IPS-18c (cell line): ENCODE results near the gene PRIM2.
A peak's percentile ranks its signal among the peaks of the same experiment; 100 is the strongest.
"Not testable (repeated sequence)": the region's sequence is repeated elsewhere in the genome, so short reads cannot be mapped to it uniquely, and the experiment has no call there.

Experiments used
- H3K4me3 ChIP-seq: 2 replicates; pipeline ENCODE4 v1.7.0; 2013; ENCODE audit warnings: low read depth, mild to moderate bottlenecking, low read length, moderate library complexity; ENCODE audit not compliant: insufficient read depth
- H3K9me3 ChIP-seq: one replicate; pipeline ENCODE4 v1.6.1; 2013; ENCODE audit warnings: mild to moderate bottlenecking, low read length, moderate library complexity; ENCODE audit not compliant: control insufficient read depth, insufficient read depth

The PRIM2 gene

GRCh38 chr6:57303931-57304681 lies 13.3 kb upstream of the PRIM2 start:
- Histone ChIP-seq H3K9me3 (no peaks in the 10 kb centered on the region), H3K4me3 (no peak overlapping the region)

- no peaks in the 10 kb centered on the region for H3K9me3 ChIP-seq
- H3K4me3 ChIP-seq, result no peak overlapping the region
These were observed 12.3 kb upstream of the PRIM2 start for GRCh38 chr6:57305107-57305506.

- Histone ChIP-seq H3K4me3 (no peak overlapping the region), H3K9me3 (no peaks in the 10 kb centered on the region)
These were observed 11.7 kb upstream of the PRIM2 start for GRCh38 chr6:57305761-57306160.

- H3K9me3 ChIP-seq, result no peaks in the 10 kb centered on the region
- no peak overlapping the region for H3K4me3 ChIP-seq
These were observed 11.2 kb upstream of the PRIM2 start for GRCh38 chr6:57306273-57306672.

- no peak overlapping the region for H3K4me3 ChIP-seq
- no peaks in the 10 kb centered on the region for H3K9me3 ChIP-seq
These were observed 9.6 kb upstream of the PRIM2 start for GRCh38 chr6:57307850-57308249.

- not testable (repeated sequence) for H3K4me3 ChIP-seq, H3K9me3 ChIP-seq
These were observed 8.7 kb upstream of the PRIM2 start for GRCh38 chr6:57308755-57309154.

GRCh38 chr6:57310095-57310816 lies 7.2 kb upstream of the PRIM2 start:
- not testable (repeated sequence) for H3K9me3 ChIP-seq, H3K4me3 ChIP-seq

GRCh38 chr6:57310817-57311157 lies 6.6 kb upstream of the PRIM2 start:
- H3K9me3 ChIP-seq, result no peaks in the 10 kb centered on the region
- no peak overlapping the region for H3K4me3 ChIP-seq

GRCh38 chr6:57311300-57312003 lies 6.0 kb upstream of the PRIM2 start:
- not testable (repeated sequence) for H3K9me3 ChIP-seq, H3K4me3 ChIP-seq

- no peak overlapping the region for H3K4me3 ChIP-seq
- H3K9me3 ChIP-seq, result no peaks in the 10 kb centered on the region
These were observed 5.5 kb upstream of the PRIM2 start for GRCh38 chr6:57312004-57312345.

- Histone ChIP-seq H3K9me3 (no peaks in the 10 kb centered on the region), H3K4me3 (no peak overlapping the region)
These were observed 4.4 kb upstream of the PRIM2 start for GRCh38 chr6:57313009-57313408.

- Histone ChIP-seq H3K9me3 (no peaks in the 10 kb centered on the region), H3K4me3 (no peak overlapping the region)
These were observed 3.5 kb upstream of the PRIM2 start for GRCh38 chr6:57313711-57314471.

- Histone ChIP-seq H3K4me3 (no peak overlapping the region), H3K9me3 (no peaks in the 10 kb centered on the region)
These were observed 2.3 kb upstream of the PRIM2 start for GRCh38 chr6:57315111-57315510.

- Histone ChIP-seq H3K9me3 (no peaks in the 10 kb centered on the region), H3K4me3 (no peak overlapping the region)
These were observed 1.6 kb upstream of the PRIM2 start for GRCh38 chr6:57315851-57316250.

- peak overlapping the region; percentile 86 for H3K4me3 ChIP-seq
- H3K9me3 ChIP-seq, result no peaks in the 10 kb centered on the region
These were observed 810 bp upstream of the PRIM2 start for GRCh38 chr6:57316581-57317059.

- Histone ChIP-seq H3K9me3 (peaks cover 7% of the 10 kb centered on the region), H3K4me3 (no peak overlapping the region)
These were observed 7.1 kb downstream of the PRIM2 start for GRCh38 chr6:57324538-57324937.

- Histone ChIP-seq H3K9me3 (peaks cover 9% of the 10 kb centered on the region), H3K4me3 (no peak overlapping the region)
These were observed 9.9 kb downstream of the PRIM2 start for GRCh38 chr6:57327311-57327710.
